Measurements from ENCODE around the gene BAX. TPM values are rescaled to one million over a fixed set of nuclear protein-coding genes. Genes with fewer than 3 reads are reported as not detected.

Gene BAX
- total and polyA plus RNA-seq, 2 of the 4 experiments (the other 2 are of a cell fraction), result 23.3 to 169 TPM

- Histone ChIP-seq H2AK9ac (replicated peaks; ENCODE audit: low read depth, low read length, poor library complexity) (no peak overlapping the region), H3K79me1 (ENCODE audit: low read depth in 1 of 2, low read length in 2 of 2) (no peaks in the 10 kb centered on the region), H3K14ac (replicated peaks; ENCODE audit: low read depth, low read length) (no peak overlapping the region), H3K4me1 (ENCODE audit: control insufficient read depth, insufficient read depth, low read length) (no peaks in the 10 kb centered on the region), H2BK120ac (ENCODE audit: low read depth, low read length) (no peak overlapping the region), H4K8ac (ENCODE audit: low read depth in 2 of 2, low read length in 2 of 2) (no peak overlapping the region), H3K23ac (ENCODE audit: low read depth, low read length) (no peak overlapping the region), H3K18ac (ENCODE audit: low read depth, low read length) (no peak overlapping the region), H3K27me3 (ENCODE audit: control insufficient read depth, insufficient read depth, low read length) (no peaks in the 10 kb centered on the region), H3K9me1 (ENCODE audit: insufficient read depth, low read length) (no peaks in the 10 kb centered on the region), H4K91ac (ENCODE audit: insufficient read depth, low read depth, low read length) (no peak overlapping the region), H2AK5ac (ENCODE audit: low read depth, low read length) (no peak overlapping the region), H3K36me3 (ENCODE audit: control insufficient read depth, insufficient read depth, low read length) (no peaks in the 10 kb centered on the region), H3K4me3 (ENCODE audit: insufficient read depth, low read depth, low read length) (no peak overlapping the region), H4K5ac (ENCODE audit: low read depth, low read length) (no peak overlapping the region), H2BK15ac (ENCODE audit: low read depth, low read length) (no peak overlapping the region), H3K56ac (ENCODE audit: extremely low read depth, insufficient read depth, low read length) (no peak overlapping the region), H3K4ac (ENCODE audit: low read depth, low read length) (no peak overlapping the region), H4K20me1 (ENCODE audit: insufficient read depth, low read length) (no peaks in the 10 kb centered on the region), H2BK5ac (ENCODE audit: low read depth, low read length, poor library complexity, severe bottlenecking) (no peak overlapping the region), H2BK20ac (ENCODE audit: low read depth, low read length) (no peak overlapping the region), H2AFZ (replicated peaks; ENCODE audit: low read length, poor library complexity) (no peak overlapping the region), H3K9ac (ENCODE audit: low read depth, low read length) (no peak overlapping the region), H3K9me3 (ENCODE audit: control insufficient read depth, insufficient read depth, low read length) (peaks cover 12% of the 10 kb centered on the region; the same call in 1 of the 2 replicates), H3K4me2 (ENCODE audit: low read depth, low read length) (no peak overlapping the region), H3K27ac (ENCODE audit: insufficient read depth, low read length) (no peak overlapping the region)
- in situ Hi-C loops (cut with MboI; ENCODE audit: low sequenced_read_pairs) (no loop called here), dilution Hi-C loops (cut with HindIII; ENCODE audit: low sequenced_read_pairs, unreplicated experiment) (no loop called here), intact Hi-C loops (cut with micrococcal nuclease) (no loop called here)
- no CpG with 5 or more reads among the region's 5 CpGs for WGBS, 2 experiments (ENCODE audit: extremely low coverage in 2 of 2, insufficient read length in 1 of 2)
- ATAC-seq (ENCODE audit: low read depth) (no peak), DNase-seq (no peak)
- POLR2A ChIA-PET (ENCODE audit: unreplicated experiment), result no interaction called here
- CTCF ChIA-PET, result no interaction called here
- no peak for TF ChIP-seq CTCF (conservative IDR thresholded peaks at IDR 0.05; ENCODE audit: low read depth, low read length)
- TF ChIP-seq MAFK (IDR thresholded peaks at IDR 0.05; ENCODE audit: low read depth, low read length), result no peak
- 0 out of 2 replicates have a peak, but pooled peaks have one; percentile 21 for TF ChIP-seq CEBPB (IDR thresholded peaks at IDR 0.05; ENCODE audit: low read depth, low read length)
- no TSS peak for BruUV-seq (replicated peaks)
Observed at GRCh38 chr19:48945415-48945814, 9.3 kb upstream of the BAX start.

Data from IMR-90 (cell line).